ENCODE measurements around the gene PAXX.

GRCh38 chr9:136985027-136985602 lies 7.1 kb upstream of the PAXX start:
- TF ChIP-seq CTCF (IDR thresholded peaks at IDR 0.05; ENCODE audit: poor library complexity, severe bottlenecking) (no peak), EZH2 (IDR thresholded peaks at IDR 0.05; ENCODE audit: borderline replicate concordance, insufficient read depth, low read length, poor library complexity, severe bottlenecking) (peak; percentile 64), TAF1 (IDR thresholded peaks at IDR 0.05; ENCODE audit: low read depth) (no peak), RAD21 (conservative IDR thresholded peaks at IDR 0.05) (no peak), EP300 (conservative IDR thresholded peaks at IDR 0.05; ENCODE audit: poor library complexity, severe bottlenecking) (no peak), POLR2AphosphoS5 (IDR thresholded peaks at IDR 0.05) (no peak), SMC3 (conservative IDR thresholded peaks at IDR 0.05; ENCODE audit: poor library complexity) (no peak)

Measured in neural cell (in vitro differentiated cells).